Stomach (tissue), 4 donors: Measurements from ENCODE around the gene NFKB2.

Experiments
- CTCF ChIP-seq, 7 experiments: fragments of 450-650 bp in 4 of 7; fragments of 200-600 bp in 3 of 7; sonication (generic) in 3 of 7; IDR thresholded peaks; one replicate each; pipeline ENCODE4 v1.5.1; 2016 to 2019; ENCODE audit warnings: antibody characterized with exemption in 7 of 7, control low read depth in 2 of 7, mild to moderate bottlenecking in 1 of 7
- EP300 ChIP-seq: sonication (generic); formaldehyde crosslinking; IDR thresholded peaks from one replicate; pipeline ENCODE4 v1.6.1; 2017; ENCODE audit warnings: antibody characterized with exemption

DNA sequence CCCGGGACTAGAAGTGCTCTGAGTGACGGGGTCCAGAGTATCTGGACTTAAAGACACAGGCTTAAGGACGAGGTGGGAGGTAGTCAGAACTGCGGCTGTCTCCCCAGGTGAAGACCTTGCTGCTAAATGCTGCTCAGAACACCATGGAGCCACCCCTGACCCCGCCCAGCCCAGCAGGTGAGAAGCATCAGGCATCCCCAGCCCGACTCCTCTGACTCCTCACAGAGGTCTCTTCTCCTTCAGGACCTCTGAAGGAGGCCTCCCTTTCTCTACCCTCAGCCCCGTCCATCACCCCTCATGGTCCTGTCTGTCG is 5.8 kb downstream of the NFKB2 start:
- TF ChIP-seq CTCF (IDR thresholded peaks at IDR 0.05): no peak
- no peak for TF ChIP-seq EP300
